Adrenal gland (tissue), 12 donors: Measurements from ENCODE around the gene SEC24D. TPM values are rescaled to one million over a fixed set of nuclear protein-coding genes. Genes with fewer than 3 reads are reported as not detected.

ENCODE experiments used
- DNase-seq, 7 donors: peaks; one replicate each; pipeline ENCODE4 v3.0.0-alpha.2; 2019 to 2020
- H3K27ac ChIP-seq, 5 donors: fragments of 200-600 bp; sonication (generic) in 4 of 5; 1 replicate in 3 of 5; 2 replicates in 2 of 5; pipeline versions ENCODE4 v1.5.1 to v1.8.0; 2016 to 2020; ENCODE audit warnings: mild to moderate bottlenecking in 1 of 5
- H3K27me3 ChIP-seq: fragments of 200-600 bp; 2 replicates; pipeline ENCODE4 v1.8.0; 2021
- H3K36me3 ChIP-seq, 2 donors: fragments of 200-600 bp; replicated peaks in 1 of 2; 1 replicate in 1 of 2; 2 replicates in 1 of 2; pipeline versions ENCODE4 v1.5.1 to v1.8.0; 2018 to 2022
- H3K4me1 ChIP-seq, 2 donors: fragments of 200-600 bp; replicated peaks in 1 of 2; 1 replicate in 1 of 2; 2 replicates in 1 of 2; pipeline versions ENCODE4 v1.5.1 to v1.8.0; 2018 to 2021
- H3K4me3 ChIP-seq, 4 donors: fragments of 200-600 bp; sonication (generic) in 3 of 4; one replicate each; pipeline ENCODE4 v1.5.1; 2016 to 2018
- H3K9me3 ChIP-seq, 3 donors: fragments of 200-600 bp; sonication (generic) in 1 of 3; replicated peaks in 1 of 3; 1 replicate in 2 of 3; 2 replicates in 1 of 3; pipeline versions ENCODE4 v1.5.1 to v1.8.0; 2016 to 2021
- CTCF ChIP-seq, 6 experiments: fragments of 450-650 bp in 4 of 6; fragments of 200-600 bp in 2 of 6; sonication (generic) in 1 of 6; IDR thresholded peaks; 1 replicate in 5 of 6; 2 replicates in 1 of 6; pipeline versions ENCODE4 v1.5.1 to v1.8.0; 2016 to 2021; ENCODE audit warnings: antibody characterized with exemption in 6 of 6, mild to moderate bottlenecking in 2 of 6, moderate library complexity in 1 of 6
- POLR2A ChIP-seq, 2 donors: fragments of 450-650 bp; IDR thresholded peaks; one replicate each; pipeline ENCODE4 v1.6.1; 2017; ENCODE audit warnings: antibody characterized with exemption in 2 of 2, mild to moderate bottlenecking in 2 of 2, moderate library complexity in 1 of 2
- WGBS, 4 donors: extraction: QIAGEN DNeasy Blood & Tissue Kit in 2 of 4; methylation state at CpG; one replicate each; pipeline versions ENCODE4 v1.1.5 to v1.1.7; 2013 to 2017; 5-methylcytosine and 5-hydroxymethylcytosine counted together
- intact Hi-C, 2 donors: fragments of 100-400 bp; cut with DNase I; formaldehyde crosslinking; loops; one replicate each; pipeline versions ENCODE4 v1.14.1 to v1.15.0; 2022 to 2023
- polyA plus RNA-seq, 3 donors: library from polyadenylated mRNA; stranded (reverse); fragments of 200-250 nt in 2 of 3; fragments of 350-450 nt in 1 of 3; fragmentation: Illumina TruSeq in 1 of 3; extraction: RNeasy Lipid Tissue Mini Kit (QIAGEN cat#74804) in 1 of 3; gene quantifications; one replicate each; pipeline ENCODE4 v1.2.3, GENCODE V29; 2013 to 2014
- total RNA-seq, 9 donors: library from RNA; depleted of rRNA in 4 of 9; stranded (reverse); fragments of >200 nt in 4 of 9; fragments of 120-200 nt in 1 of 9; fragmentation: NEBNext Ultra II Directional in 1 of 9; extraction: Animal tissue kit (Norgen Biotek cat#: 25700) in 1 of 9; gene quantifications; one replicate each; pipeline versions ENCODE4 v1.1.0 to v1.2.4, GENCODE V29; 2013 to 2023
- donor health status: healthy with polysubstance abuse.
- donor health status: Bipolar disorder and iron deficiency.
- donor health status: DM: yes; HTN: yes; CAD: no.
- donor health status: DM: no; HTN: no; CAD: no.
- donor health status: DM: no; HTN: no; CAD: no.
- donor health status: DM: yes; HTN: yes; CAD: no.

Gene SEC24D
- total and polyA plus RNA-seq, 12 donors: 5.3 to 93.6 (median 33.8) TPM

DNA sequence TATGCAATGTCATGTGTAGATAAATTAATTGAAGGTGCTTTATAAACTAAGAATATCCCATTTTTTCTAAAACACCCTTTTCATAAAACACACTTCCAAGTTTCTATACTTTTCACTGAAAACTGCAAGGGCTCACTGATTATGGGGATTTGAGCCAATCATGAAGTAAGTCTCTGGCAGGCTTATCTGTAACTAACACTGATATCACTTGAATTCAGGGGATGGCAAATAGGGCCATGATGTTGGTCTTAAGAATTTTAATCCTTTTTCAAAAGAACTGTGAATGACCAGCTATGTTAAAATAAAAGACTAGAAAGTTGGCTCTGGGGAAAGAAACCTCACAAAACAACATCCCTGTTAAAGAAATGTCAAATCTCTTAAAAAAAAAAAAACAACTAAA lies 13.0 kb upstream of the SEC24D start:
- no peak for DNase-seq
- intact Hi-C loops: no loop called here
- Histone ChIP-seq H3K27me3 (no peaks in the 10 kb centered on the region), H3K4me3 (no peak overlapping the region), H3K9me3 (no peaks in the 10 kb centered on the region), H3K27ac (no peak overlapping the region), H3K4me1 (peaks cover 0 to 4% of the 10 kb centered on the region in 2 donors), H3K36me3 (no peaks in the 10 kb centered on the region)
- TF ChIP-seq CTCF (IDR thresholded peaks at IDR 0.05) (no peak), POLR2A (IDR thresholded peaks at IDR 0.05) (no peak)

DNA sequence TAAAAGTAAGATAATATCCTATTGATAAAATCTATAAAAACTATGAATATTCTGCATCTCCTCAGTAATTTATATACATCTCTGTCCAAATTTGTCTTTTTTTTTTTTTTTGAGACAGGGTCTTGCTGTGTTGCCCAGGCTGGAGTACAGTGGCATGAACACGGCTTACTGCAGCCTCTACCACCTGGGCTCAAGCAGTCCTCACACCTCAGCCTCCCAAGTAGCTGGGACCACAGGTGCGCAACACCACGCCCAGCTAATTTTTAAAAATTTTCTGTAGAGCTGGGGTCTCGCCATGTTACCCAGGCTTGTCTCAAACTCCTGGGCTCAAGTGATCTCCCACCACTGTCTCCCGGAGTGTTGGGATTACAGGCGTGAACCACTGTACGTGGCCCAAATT lies 12.3 kb upstream of the SEC24D start:
- WGBS, 4 donors: 86 to 92% (median 91%) methylated on average over 7 of the region's 7 CpGs

GRCh38 chr4:118846979-118847378 lies 11.1 kb upstream of the SEC24D start:
- intact Hi-C loops: no loop called here
- peaks cover 0 to 4% of the 10 kb centered on the region in 2 donors for H3K4me1 ChIP-seq
- DNase-seq: no peak
- 60 to 76% (median 65%) methylated on average over 1 of the region's 1 CpG for WGBS, 4 donors
- no peak overlapping the region for H3K27ac ChIP-seq
- no peaks in the 10 kb centered on the region for H3K27me3 ChIP-seq
- TF ChIP-seq CTCF (IDR thresholded peaks at IDR 0.05) (no peak), POLR2A (IDR thresholded peaks at IDR 0.05) (no peak)
- H3K9me3 ChIP-seq: no peaks in the 10 kb centered on the region
- no peak overlapping the region for H3K4me3 ChIP-seq
- H3K36me3 ChIP-seq: no peaks in the 10 kb centered on the region

More for the DNA sequence above, 12.3 kb upstream of the SEC24D start:
- Histone ChIP-seq H3K4me1 (peaks cover 0 to 4% of the 10 kb centered on the region in 2 donors), H3K9me3 (no peaks in the 10 kb centered on the region), H3K27ac (no peak overlapping the region), H3K27me3 (no peaks in the 10 kb centered on the region), H3K4me3 (no peak overlapping the region), H3K36me3 (no peaks in the 10 kb centered on the region)
- TF ChIP-seq POLR2A (IDR thresholded peaks at IDR 0.05) (no peak), CTCF (IDR thresholded peaks at IDR 0.05) (no peak)
- DNase-seq: no peak
- intact Hi-C loops: no loop called here

DNA sequence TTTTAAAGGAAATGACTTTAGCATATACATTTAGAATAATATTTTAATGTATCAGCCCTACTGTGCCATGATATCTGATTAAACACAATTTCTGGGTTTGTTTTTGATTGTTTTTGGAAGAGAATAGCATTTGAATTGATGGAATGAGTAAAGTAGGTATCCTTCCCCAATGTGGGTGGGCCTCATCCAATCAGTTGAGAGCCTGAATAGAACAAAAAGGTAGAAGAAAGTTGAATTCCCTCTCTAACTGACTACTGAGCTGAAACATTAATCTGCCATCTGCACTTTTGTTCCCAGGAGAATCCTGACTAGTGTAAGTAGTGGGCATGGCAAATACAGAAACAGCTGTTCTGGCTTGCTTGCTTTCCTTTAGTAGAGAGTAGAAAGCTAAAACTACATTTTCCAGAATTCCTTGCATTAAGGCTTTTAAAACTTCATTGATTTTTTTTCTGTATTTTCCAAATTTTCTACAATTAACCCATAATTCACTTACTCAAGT lies 9.7 kb upstream of the SEC24D start:
- TF ChIP-seq POLR2A (IDR thresholded peaks at IDR 0.05) (no peak), CTCF (IDR thresholded peaks at IDR 0.05) (no peak)
- intact Hi-C loops: no loop called here

More for the DNA sequence above, 9.7 kb upstream of the SEC24D start:
- Histone ChIP-seq H3K4me3 (no peak overlapping the region), H3K9me3 (no peaks in the 10 kb centered on the region), H3K27ac (no peak overlapping the region), H3K36me3 (no peaks in the 10 kb centered on the region), H3K27me3 (no peaks in the 10 kb centered on the region), H3K4me1 (no peaks in the 10 kb centered on the region)
- no peak for DNase-seq
